ENCODE data around the gene TUBG1. TPM values are rescaled to one million over a fixed set of nuclear protein-coding genes. Genes with fewer than 3 reads are reported as not detected.
A peak's percentile ranks its signal among the peaks of the same experiment; 100 is the strongest.

TUBG1 gene
- total and polyA plus RNA-seq, 9 of the 15 experiments (the other 6 are each of a cell fraction or from before 2014, with no cell fraction given): 33.1 to 147 (median 66.0) TPM

- POLR2A ChIA-PET: interaction anchor here (2.7 to 8.3 kb wide), 2 partner anchors 10 to 14 kb away, joined by 7 to 58 read pairs; partner anchors contain the start of gene PSMC3IP
- FAIRE-seq (no peak), ATAC-seq (no peak)
Observed at GRCh38 chr17:42563543-42563942, 45.9 kb upstream of the TUBG1 start.

More at GRCh38 chr17:42563543-42563942, 45.9 kb upstream of the TUBG1 start:
- Histone ChIP-seq H3K9me3 (replicated peaks; ENCODE audit: control insufficient read depth, insufficient read depth, low read depth, low read length) (no peaks in the 10 kb centered on the region), H3K4me3 (peak overlapping the region; percentile 74), H3K9ac (ENCODE audit: insufficient read depth in 1 of 2, low read depth in 2 of 2, low read length in 2 of 2) (peak overlapping the region; percentile 93 to 99), H3K36me3 (ENCODE audit: control insufficient read depth, insufficient read depth, low read length) (peaks cover 45% of the 10 kb centered on the region), H3K27me3 (ENCODE audit: control insufficient read depth in 2 of 2, insufficient read depth in 2 of 2, low read length in 2 of 2) (no peaks in the 10 kb centered on the region), H3K79me2 (ENCODE audit: control insufficient read depth, insufficient read depth, low read length) (peaks cover 49% of the 10 kb centered on the region), H2AFZ (ENCODE audit: low read depth, low read length) (no peak overlapping the region), H3K9me1 (ENCODE audit: control insufficient read depth, insufficient read depth, low read length) (no peaks in the 10 kb centered on the region), H3K4me2 (ENCODE audit: insufficient read depth, low read length) (peak overlapping the region; percentile 92), H3K4me1 (replicated peaks in 1 of 2; ENCODE audit: control insufficient read depth in 2 of 2, insufficient read depth in 2 of 2, low read length in 2 of 2) (peaks cover 25 to 70% of the 10 kb centered on the region in 2 experiments), H3K27ac (ENCODE audit: extremely low read depth, low read depth, low read length) (peak overlapping the region; percentile 88), H4K20me1 (replicated peaks; ENCODE audit: control insufficient read depth, insufficient read depth, low read length) (no peaks in the 10 kb centered on the region)
- TF ChIP-seq THRAP3 (IDR thresholded peaks at IDR 0.05; ENCODE audit: borderline replicate concordance): no peak
- no peak for TF ChIP-seq CREB3 (tag; conservative IDR thresholded peaks at IDR 0.05; ENCODE audit: low read depth)
- TF ChIP-seq ZNF165 (CRISPR knock-in tag; IDR thresholded peaks at IDR 0.05; ENCODE audit: borderline replicate concordance): no peak
- TF ChIP-seq PHF21A (IDR thresholded peaks at IDR 0.05; ENCODE audit: borderline replicate concordance, low read depth): no peak
- TF ChIP-seq NRF1 (conservative IDR thresholded peaks at IDR 0.05 in 1 of 2, IDR thresholded peaks at IDR 0.05 in 1 of 2): no peak
- TF ChIP-seq ZBTB43 (CRISPR knock-in tag; IDR thresholded peaks at IDR 0.05): no peak
- TF ChIP-seq NFIC (IDR thresholded peaks at IDR 0.05): peak; percentile 57
- TF ChIP-seq MEIS2 (IDR thresholded peaks at IDR 0.05; ENCODE audit: partially characterized antibody): no peak
- no peak for TF ChIP-seq FOXK2 (conservative IDR thresholded peaks at IDR 0.05 in 1 of 2, IDR thresholded peaks at IDR 0.05 in 1 of 2; ENCODE audit: low read depth in 2 of 2)
- no peak for TF ChIP-seq ZNF512 (tag; IDR thresholded peaks at IDR 0.05)
- TF ChIP-seq TSC22D4 (tag; IDR thresholded peaks at IDR 0.05): no peak
- TF ChIP-seq KAT7 (CRISPR knock-in tag; IDR thresholded peaks at IDR 0.05; ENCODE audit: borderline replicate concordance): 0 out of 2 replicates have a peak, but pooled peaks have one; percentile 9
- BruUV-seq (replicated peaks): no TSS peak
- in situ Hi-C loops (cut with MboI): no loop called here
- WGBS (ENCODE audit: insufficient coverage, low coverage, missing lambda C conversion rate): 32% methylated on average over 1 of the region's 1 CpG
- intact Hi-C loops (cut with micrococcal nuclease): no loop called here
- CTCF ChIA-PET (ENCODE audit: low intra/inter-chr PET ratio): no interaction called here
- DNase-seq (ENCODE audit: extremely low read depth in 1 of 4, low spot score in 3 of 4): no peak
